Neuron (in vitro differentiated cells): Measurements from ENCODE around the gene HRH2.

Source experiments
- H2AFZ ChIP-seq: one replicate; pipeline ENCODE4 v1.6.1; 2013; ENCODE audit warnings: low read depth, mild to moderate bottlenecking, inconsistent platforms, low read length, moderate library complexity
- H3K27me3 ChIP-seq: one replicate; pipeline ENCODE4 v1.6.1; 2013; ENCODE audit warnings: low read length; ENCODE audit not compliant: insufficient read depth
- H3K36me3 ChIP-seq: one replicate; pipeline ENCODE4 v1.6.1; 2013; ENCODE audit warnings: low read length; ENCODE audit not compliant: insufficient read depth
- H3K4me1 ChIP-seq: one replicate; pipeline ENCODE4 v1.6.1; 2013; ENCODE audit warnings: low read length; ENCODE audit not compliant: insufficient read depth
- H3K4me3 ChIP-seq: 2 replicates; pipeline ENCODE4 v1.5.1; 2013; ENCODE audit warnings: mild to moderate bottlenecking, low read length, moderate library complexity
- H3K9me3 ChIP-seq: one replicate; pipeline ENCODE4 v1.6.1; 2013; ENCODE audit warnings: low read length

HRH2 gene

DNA sequence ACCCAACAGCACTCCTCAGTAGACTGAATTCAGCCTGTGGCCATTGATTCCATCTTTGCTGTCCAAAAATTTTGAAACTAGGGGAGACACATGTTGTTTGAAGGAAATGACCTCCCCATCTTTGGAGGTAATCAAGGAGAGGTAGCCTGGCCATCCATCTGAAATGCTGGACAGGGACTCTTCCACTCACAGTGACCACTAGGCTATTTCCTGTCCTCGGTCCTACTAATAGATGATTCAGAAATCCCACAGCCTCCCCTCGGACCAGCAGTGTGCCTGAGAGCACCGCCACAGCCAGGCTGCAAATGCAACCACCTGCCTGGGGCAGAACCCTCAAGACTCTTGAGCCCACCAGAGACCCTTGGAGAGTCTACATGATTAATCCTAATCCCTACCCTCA is 12.5 kb downstream of the HRH2 start:
- Histone ChIP-seq H3K27me3 (no peaks in the 10 kb centered on the region), H3K4me1 (no peaks in the 10 kb centered on the region), H2AFZ (no peak overlapping the region), H3K36me3 (no peaks in the 10 kb centered on the region), H3K4me3 (no peak overlapping the region), H3K9me3 (no peaks in the 10 kb centered on the region)

DNA sequence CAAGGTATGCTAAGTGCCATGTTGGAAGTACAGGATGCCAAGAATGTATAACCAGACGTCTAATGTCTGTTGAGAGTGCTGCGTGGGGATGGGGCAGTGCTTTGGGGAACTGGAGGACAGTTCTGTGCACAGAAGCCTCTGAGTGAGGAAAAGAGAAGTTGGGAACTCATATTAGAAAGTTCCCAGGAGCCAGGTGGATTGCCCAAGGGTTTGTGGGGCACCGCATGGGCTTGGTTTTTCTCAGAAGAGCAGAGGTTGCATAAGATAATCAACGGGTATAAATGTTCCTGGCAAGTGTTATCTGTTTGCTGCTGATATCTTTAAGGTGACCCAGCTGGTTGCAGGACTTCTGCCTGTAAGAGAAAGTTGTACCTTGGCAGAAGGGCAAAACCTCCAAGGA is 13.1 kb downstream of the HRH2 start:
- H3K4me3 ChIP-seq: no peak overlapping the region
- H3K4me1 ChIP-seq: no peaks in the 10 kb centered on the region
- H2AFZ ChIP-seq: no peak overlapping the region
- H3K36me3 ChIP-seq: no peaks in the 10 kb centered on the region
- no peaks in the 10 kb centered on the region for H3K9me3 ChIP-seq
- no peaks in the 10 kb centered on the region for H3K27me3 ChIP-seq

DNA sequence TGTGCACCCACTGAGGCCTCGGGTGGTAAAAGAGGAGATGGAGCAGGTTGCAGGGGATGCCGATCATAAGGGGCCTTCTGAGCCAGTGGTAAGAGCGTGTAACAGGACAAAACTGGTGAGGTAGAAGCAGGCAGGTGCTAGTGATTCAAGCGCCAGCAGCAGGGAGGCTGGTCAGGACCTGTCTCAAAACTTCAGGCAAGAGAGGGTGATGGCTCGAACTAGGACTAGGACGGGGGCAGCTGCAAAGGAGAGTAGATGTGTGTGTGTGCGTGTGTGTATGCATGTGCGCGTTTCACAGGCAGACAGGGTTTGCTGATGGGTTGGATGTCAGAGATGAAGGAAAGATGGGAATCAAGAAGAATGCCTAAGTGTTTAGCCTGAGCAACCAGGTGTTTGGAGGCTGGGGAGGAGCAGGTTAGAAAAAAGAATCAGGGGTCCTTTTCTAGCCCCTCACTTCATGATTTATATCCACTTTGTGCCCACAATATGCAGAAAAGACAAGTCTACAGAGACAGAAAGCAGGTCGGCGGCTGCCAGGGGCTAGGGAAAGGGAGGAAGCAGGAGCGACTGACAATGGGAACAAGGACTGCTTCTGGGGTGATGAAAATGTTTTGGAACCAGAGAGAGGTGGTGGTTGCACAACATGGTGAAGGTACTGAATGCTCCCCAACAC is 15.2 kb downstream of the HRH2 start:
- Histone ChIP-seq H3K4me3 (no peak overlapping the region), H3K36me3 (no peaks in the 10 kb centered on the region), H3K9me3 (no peaks in the 10 kb centered on the region), H3K4me1 (no peaks in the 10 kb centered on the region), H2AFZ (no peak overlapping the region), H3K27me3 (no peaks in the 10 kb centered on the region)

DNA sequence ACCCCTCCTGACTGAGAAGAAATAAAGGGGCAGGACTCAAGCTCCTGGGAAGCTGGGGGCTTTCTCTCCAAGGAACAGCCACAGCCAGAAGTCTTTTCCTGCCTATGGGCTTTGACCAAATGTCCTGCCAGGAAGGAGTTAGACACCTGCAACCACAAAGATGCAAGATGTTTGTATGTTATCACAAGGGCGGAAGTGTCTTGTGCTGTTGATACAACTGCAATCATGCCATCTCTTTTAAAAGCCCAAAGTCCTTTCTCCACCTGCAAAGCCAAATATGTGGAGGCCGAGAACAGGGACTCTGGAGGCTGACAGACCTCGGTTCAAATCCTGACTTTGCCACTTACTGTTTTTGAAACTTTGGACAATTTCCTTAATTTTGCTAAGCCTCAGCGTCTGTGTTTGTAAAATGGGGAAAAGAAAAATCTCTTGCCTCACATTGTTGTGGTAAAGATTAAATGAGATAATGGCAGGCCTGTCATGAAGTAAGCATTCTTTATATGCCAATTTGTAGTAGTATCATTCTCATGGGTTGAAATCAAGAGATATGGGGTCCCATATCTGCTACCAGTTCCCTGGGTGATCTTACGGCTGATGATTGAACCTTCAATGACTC is 17.0 kb downstream of the HRH2 start:
- Histone ChIP-seq H3K27me3 (no peaks in the 10 kb centered on the region), H3K4me3 (no peak overlapping the region), H3K9me3 (no peaks in the 10 kb centered on the region), H3K4me1 (no peaks in the 10 kb centered on the region), H3K36me3 (no peaks in the 10 kb centered on the region), H2AFZ (no peak overlapping the region)

DNA sequence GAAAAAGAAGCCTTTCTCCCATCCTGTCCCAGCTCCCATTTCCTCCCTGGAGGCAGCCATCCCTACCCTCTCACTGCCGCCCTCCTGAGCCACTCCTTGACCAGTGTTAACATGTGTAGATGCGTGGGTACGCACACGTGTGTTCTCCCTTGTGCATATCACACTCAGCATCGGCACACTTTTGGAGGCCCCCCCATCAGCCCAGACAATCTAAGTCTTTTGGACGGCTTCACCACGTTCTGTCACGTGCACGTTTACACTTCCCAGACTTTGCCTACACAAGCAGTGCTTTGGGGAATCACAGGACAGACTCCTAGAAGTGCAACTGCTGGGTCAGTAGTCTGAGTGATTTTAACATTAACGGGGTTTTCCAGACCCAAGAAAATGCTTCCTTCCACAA is 18.0 kb downstream of the HRH2 start:
- no peaks in the 10 kb centered on the region for H3K27me3 ChIP-seq
- no peaks in the 10 kb centered on the region for H3K4me1 ChIP-seq
- no peak overlapping the region for H2AFZ ChIP-seq
- no peaks in the 10 kb centered on the region for H3K9me3 ChIP-seq
- H3K36me3 ChIP-seq: no peaks in the 10 kb centered on the region
- H3K4me3 ChIP-seq: no peak overlapping the region

DNA sequence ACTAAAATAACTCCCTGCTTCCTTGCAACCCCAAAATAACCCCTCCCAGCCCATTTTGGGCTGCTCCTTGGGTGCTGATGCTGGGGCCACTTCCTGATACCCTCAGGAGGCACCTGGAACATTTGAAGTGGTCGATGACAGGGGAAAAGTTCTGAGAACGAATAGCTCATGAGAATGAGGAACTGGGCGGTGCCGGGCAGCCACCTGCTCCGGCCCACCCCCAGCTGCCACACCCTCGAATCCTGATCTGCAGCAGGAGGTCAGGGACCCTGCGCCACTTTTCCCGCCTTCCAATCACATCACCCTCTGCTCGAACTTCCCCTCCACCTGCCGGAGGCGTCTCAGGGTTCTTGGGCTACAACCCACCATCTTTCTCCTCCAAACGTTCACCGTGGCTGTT is 19.7 kb downstream of the HRH2 start:
- no peaks in the 10 kb centered on the region for H3K36me3 ChIP-seq
- no peaks in the 10 kb centered on the region for H3K27me3 ChIP-seq
- no peaks in the 10 kb centered on the region for H3K9me3 ChIP-seq
- no peak overlapping the region for H2AFZ ChIP-seq
- no peak overlapping the region for H3K4me3 ChIP-seq
- H3K4me1 ChIP-seq: no peaks in the 10 kb centered on the region

DNA sequence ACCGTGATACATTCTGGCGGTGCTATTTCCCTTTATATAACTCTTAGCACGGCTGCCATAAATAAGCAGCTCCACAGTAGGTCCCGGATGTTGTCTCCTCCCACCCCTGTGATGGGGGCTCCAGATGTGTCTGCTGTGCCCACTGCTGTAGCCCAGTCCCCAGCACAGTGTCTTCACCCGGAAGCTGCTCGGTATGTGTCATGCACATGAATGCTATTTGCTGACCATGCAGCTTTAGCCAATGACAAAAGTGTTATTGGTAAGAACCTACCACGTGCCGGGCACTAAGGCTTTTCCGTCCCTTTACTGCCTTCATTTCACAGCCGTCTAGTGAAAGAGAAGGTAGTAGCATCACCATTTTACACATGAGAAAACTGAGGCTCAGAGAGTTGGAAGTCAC is 20.2 kb downstream of the HRH2 start:
- Histone ChIP-seq H3K36me3 (no peaks in the 10 kb centered on the region), H2AFZ (no peak overlapping the region), H3K9me3 (no peaks in the 10 kb centered on the region), H3K4me1 (no peaks in the 10 kb centered on the region), H3K4me3 (no peak overlapping the region), H3K27me3 (no peaks in the 10 kb centered on the region)

DNA sequence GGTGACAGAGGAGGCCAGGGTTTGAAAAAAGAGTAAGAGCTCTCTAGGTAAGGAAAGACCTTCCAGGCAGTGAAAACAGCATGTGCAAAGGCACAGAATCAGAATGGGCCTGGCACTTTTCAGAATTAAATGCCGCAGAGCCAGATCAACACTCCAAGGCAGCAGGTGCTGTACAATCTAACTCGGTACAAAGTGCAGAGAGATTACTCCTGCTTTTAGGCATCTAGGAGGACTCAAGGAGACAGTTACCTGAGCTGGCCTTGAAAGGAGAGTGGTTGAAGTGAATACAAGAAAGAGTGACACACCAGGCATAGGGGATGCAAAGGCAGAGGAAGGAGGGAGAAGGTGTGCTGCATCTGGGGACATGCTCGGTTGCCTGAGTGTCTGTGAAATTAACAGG is 21.5 kb downstream of the HRH2 start:
- H3K36me3 ChIP-seq: no peaks in the 10 kb centered on the region
- H3K27me3 ChIP-seq: no peaks in the 10 kb centered on the region
- no peaks in the 10 kb centered on the region for H3K9me3 ChIP-seq
- H2AFZ ChIP-seq: no peak overlapping the region
- H3K4me1 ChIP-seq: no peaks in the 10 kb centered on the region
- H3K4me3 ChIP-seq: no peak overlapping the region

DNA sequence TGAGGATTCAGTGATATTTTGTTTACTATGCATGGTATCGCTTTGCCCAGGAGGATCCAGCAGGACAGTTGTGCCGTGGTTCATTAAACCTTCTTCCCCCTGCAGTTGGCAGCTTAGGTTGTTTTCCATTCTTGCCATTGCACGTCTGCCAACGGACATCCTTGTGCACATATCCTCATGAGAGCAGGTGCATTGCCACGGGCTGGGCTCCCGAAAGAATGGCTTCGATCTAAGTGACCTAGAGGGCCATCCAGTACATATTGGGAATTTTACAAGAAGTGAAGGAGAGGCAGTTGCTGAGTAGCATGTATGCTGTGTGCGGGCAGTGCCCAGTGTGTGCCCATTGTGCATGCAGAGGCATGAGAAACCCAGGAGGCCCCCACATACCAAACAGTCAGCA is 22.1 kb downstream of the HRH2 start:
- no peaks in the 10 kb centered on the region for H3K36me3 ChIP-seq
- no peak overlapping the region for H2AFZ ChIP-seq
- no peaks in the 10 kb centered on the region for H3K4me1 ChIP-seq

DNA sequence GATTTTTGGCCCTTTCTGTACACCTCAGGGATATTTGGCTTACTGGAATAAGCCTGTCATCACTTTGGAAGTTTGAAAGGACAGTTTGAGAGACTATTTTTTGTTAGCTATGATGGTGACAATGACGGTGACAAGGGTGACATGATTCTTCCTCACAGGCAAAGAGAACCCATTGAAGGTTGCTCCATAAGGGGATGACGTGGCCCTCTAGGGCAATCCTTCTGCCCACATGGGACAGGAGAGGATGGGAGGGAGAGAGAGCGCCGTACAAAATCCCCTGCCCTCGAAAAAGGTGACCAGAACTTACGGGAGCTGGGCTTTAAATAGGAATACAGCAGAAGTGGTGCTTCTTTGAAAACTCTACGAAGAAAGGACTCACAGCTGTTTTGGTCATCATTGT is 22.6 kb downstream of the HRH2 start:
- Histone ChIP-seq H3K36me3 (no peaks in the 10 kb centered on the region), H3K27me3 (no peaks in the 10 kb centered on the region), H3K4me1 (no peaks in the 10 kb centered on the region), H3K9me3 (no peaks in the 10 kb centered on the region), H2AFZ (no peak overlapping the region), H3K4me3 (no peak overlapping the region)

More for the DNA sequence above, 22.1 kb downstream of the HRH2 start:
- Histone ChIP-seq H3K9me3 (no peaks in the 10 kb centered on the region), H3K27me3 (no peaks in the 10 kb centered on the region), H3K4me3 (no peak overlapping the region)

DNA sequence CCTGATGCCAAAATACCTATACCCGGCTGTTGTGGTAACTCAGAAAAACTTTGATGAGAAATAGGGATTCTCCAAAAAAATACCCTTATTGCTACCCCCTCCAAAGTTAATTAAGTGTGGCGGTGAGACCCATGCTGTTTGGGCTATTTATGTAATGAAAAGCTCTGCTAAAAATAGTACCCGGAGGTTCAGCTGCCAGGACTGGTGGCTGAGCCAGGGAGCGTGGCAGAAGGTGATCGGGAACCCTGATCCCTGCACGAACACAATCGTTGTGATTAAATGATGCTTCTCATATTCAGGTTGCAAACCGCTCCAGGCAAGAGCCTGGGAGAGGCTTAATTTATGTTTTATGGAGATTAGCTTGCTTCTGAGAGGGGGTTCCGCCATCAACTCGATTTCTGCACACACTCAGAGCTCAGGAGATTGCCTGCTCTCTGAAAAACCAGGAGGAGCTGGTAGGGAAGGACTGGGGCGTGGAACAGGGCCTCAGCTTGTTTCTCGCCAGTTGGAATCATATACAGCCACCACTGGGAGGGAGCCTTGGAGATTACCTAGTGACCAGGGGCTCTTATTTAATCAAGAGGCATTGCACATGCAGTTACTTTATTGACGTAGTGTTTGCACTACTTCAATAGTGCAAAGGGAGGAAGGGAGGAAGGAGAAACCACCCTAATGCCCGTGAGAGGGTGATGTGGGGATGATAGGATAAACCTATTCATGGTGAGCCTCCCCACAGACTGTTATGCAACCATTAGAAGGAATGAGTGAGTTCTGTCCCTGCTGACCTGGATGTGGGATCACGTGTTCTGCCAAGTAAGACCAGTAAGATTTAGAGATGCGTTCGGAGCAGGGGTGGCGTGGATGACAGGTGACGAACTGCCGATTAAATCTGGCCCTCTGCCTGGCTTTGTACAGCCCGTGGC is 23.4 kb downstream of the HRH2 start:
- H3K27me3 ChIP-seq: no peaks in the 10 kb centered on the region
- no peak overlapping the region for H2AFZ ChIP-seq
- H3K4me3 ChIP-seq: no peak overlapping the region
- no peaks in the 10 kb centered on the region for H3K9me3 ChIP-seq
- H3K4me1 ChIP-seq: no peaks in the 10 kb centered on the region
- H3K36me3 ChIP-seq: no peaks in the 10 kb centered on the region

DNA sequence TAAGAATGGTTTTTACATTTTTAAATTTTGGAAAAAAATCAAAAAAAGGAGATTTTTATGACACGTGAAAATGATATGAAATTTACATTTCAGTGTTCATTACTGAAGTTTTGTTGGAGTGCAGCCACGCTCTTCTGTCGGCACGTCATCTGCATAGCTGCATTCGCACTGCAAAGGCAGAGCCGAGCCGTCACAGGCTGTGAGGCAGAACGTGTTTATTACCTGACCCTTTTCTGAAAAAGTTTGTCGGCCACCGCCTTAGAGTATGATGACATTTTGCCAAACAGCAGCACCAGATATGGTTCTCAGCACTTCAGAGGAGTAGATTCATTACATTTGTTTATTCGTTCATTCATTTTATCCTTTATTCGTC is 24.1 kb downstream of the HRH2 start:
- H3K4me3 ChIP-seq: no peak overlapping the region
- H3K9me3 ChIP-seq: no peaks in the 10 kb centered on the region
- H3K27me3 ChIP-seq: no peaks in the 10 kb centered on the region
- H2AFZ ChIP-seq: no peak overlapping the region
- H3K4me1 ChIP-seq: no peaks in the 10 kb centered on the region
- no peaks in the 10 kb centered on the region for H3K36me3 ChIP-seq

DNA sequence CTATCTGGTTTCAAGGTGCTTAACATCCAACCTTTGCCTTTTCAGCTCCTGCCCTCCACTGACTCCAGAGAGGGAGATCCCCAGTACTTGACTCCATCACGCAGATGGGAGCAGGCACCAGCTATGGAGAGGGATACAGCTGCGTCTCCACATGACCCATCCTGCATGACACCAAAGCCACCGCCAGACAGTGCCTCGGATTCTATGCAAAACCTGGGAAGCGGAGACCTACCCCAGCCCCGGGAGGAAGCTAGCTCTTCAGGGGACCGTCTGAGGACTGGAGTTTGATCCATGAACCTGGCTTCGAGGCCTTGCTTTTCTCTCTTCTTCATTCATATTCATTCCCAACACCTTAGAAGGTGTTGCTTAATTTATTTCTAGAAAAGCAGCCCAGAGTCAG is 24.8 kb downstream of the HRH2 start:
- Histone ChIP-seq H3K4me3 (no peak overlapping the region), H3K36me3 (no peaks in the 10 kb centered on the region), H3K9me3 (no peaks in the 10 kb centered on the region), H3K4me1 (no peaks in the 10 kb centered on the region), H3K27me3 (no peaks in the 10 kb centered on the region), H2AFZ (no peak overlapping the region)
